ENCODE results near the gene EPHB4. TPM values are rescaled to one million over a fixed set of nuclear protein-coding genes. Genes with fewer than 3 reads are reported as not detected.
"Not testable (repeated sequence)": the region's sequence is repeated elsewhere in the genome, so short reads cannot be mapped to it uniquely, and the experiment has no call there.

EPHB4 gene
- total RNA-seq, 1 donor from 2014 or later: 1.0 TPM

DNA sequence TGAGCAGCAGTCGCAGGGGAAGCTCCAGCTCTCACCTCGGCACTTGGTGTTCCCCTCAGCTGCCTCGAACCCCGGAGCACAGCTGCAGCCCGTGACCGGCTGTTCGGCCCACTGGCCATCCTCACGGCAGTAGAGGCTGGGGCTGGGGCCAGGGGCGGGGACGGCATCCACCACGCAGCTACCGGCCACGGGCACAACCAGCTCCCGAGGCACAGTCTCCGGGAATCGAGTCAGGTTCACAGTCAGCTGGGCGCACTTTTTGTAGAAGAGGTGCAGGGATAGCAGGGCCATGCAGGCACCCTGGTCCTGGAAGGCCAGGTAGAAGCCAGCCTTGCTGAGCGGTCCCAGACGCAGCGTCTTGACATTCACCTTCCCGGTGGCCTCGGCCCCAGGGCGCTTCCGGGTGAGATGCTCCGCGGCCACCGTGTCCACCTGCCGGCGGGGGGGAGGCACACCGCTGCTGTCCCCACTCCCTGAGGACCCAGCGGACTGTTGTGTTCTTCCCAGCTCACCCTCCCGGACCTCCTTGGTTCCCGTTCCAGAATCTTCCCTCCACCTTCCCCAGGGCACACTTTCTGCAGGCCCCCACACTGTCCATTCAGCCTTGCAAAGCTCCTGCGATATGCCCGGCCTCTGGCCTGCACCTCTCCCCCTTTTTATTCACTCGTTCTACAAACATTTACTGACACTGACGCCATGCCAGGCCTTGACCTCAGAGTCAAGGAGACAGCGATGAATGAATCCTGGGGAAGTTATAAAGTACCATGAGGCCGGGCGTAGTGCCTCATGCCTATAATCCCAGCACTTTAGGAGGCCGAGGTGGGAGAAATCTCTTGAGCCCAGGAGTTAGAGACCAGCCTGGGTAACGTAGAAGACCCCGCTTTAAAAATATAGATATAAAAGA, 4.8 kb downstream of the EPHB4 start:
- intact Hi-C loops (cut with micrococcal nuclease): no loop called here

DNA sequence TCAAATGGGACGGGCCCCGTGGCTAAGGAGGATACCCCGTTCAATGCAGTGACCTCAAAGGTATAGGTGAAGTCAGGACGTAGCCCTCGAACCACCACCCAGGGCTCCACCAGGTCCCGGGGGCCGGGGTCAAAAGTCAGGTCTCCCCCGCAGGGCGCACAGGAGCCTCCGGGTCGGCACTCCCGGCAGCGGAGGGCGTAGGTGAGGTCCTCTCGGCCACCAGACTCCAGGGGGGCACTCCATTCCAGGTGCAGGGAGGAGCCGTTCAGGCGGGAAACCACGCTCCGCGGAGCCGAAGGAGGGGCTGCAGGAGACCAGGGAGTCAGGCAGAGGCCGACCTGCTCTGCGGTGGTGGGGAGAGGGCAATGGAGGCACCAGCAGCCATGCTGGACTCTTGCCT, 7.7 kb downstream of the EPHB4 start:
- intact Hi-C loops (cut with micrococcal nuclease): no loop called here

DNA sequence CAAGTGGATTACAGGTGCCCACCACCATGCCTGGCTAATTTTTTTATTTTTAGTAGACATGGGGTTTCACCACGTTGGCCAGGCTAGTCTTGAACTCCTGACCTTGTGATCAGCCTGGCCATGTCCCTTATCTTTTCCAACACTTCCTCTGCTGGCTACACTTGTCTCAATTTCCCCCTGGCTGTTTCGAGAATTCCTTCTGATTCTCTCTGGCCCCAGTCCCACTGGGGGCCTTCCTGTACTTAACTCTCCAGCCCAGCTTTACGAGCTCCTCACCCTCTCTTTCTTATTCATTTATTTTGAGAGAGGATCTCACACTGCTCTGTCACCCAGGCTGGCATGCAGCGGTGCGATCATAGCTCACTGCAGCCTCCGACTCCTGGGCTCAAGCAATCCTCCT, 8.5 kb downstream of the EPHB4 start:
- intact Hi-C loops (cut with micrococcal nuclease): no loop called here

- intact Hi-C loops (cut with micrococcal nuclease): no loop called here
These were observed 9.0 kb downstream of the EPHB4 start for GRCh38 chr7:100818366-100818765.

- intact Hi-C loops (cut with micrococcal nuclease): no loop called here
These were observed 10.2 kb downstream of the EPHB4 start for GRCh38 chr7:100817097-100817496.

DNA sequence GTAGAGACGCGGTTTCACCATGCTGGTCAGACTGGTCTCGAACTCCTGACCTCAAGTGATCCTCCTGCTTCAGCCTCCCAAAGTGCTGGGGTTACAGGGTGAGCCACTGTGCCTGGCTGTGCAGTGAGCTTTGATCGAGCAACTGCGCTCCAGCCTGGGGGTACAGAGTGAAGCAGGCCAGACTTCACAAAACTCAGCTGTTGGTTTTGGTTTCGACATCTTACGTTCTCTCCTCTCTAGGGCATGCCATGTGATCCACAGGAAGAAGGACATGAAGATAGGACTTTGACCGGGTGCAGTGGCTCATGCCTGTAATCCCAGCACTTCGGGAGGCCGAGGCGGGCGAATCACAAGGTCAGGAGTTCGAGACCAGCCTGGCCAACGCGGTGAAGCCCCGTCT, 10.8 kb downstream of the EPHB4 start:
- intact Hi-C loops (cut with micrococcal nuclease): not testable (repeated sequence)

DNA sequence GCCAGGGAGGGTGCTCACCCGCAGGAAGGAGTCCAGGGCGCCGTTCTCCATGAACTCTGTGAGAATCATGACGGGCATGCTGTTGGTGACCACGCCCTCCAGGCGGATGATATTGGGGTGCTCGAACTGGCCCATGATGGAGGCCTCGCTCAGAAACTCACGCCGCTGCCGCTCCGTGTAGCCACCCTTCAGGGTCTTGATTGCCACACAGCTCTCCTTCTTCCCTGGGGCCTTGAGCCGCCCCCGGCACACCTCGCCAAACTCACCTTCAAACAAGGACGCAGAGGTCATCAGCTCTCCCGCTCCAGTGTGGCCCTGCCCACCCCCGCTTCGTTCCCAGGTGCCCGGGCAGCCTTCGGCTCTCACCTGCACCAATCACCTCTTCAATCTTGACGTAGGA, 14.6 kb downstream of the EPHB4 start:
- intact Hi-C loops (cut with micrococcal nuclease): no loop called here

DNA sequence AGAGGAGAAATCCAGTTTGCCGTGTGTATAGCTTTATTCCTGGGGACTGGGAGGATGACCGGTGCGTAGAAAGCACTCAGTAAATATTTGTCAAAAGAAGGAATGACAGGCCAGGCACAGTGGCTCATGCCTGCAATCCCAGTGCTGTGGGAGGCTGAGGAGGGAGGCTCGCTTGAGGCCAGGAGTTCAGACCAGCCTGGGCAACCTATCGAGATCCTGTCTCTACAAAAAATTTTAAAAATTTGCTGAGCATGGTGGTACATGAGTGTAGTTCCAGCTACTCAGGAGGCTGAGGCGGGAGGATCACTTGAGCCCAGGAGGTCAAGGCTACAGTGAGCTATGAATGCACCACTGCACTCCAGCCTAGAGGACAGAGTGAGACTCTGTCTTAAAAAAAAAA, 15.8 kb downstream of the EPHB4 start:
- intact Hi-C loops (cut with micrococcal nuclease): no loop called here

- intact Hi-C loops (cut with micrococcal nuclease): no loop called here
These were observed 18.9 kb downstream of the EPHB4 start for GRCh38 chr7:100808354-100808875.

- intact Hi-C loops (cut with micrococcal nuclease): not testable (repeated sequence)
These were observed 20.4 kb downstream of the EPHB4 start for GRCh38 chr7:100806883-100807282.

DNA sequence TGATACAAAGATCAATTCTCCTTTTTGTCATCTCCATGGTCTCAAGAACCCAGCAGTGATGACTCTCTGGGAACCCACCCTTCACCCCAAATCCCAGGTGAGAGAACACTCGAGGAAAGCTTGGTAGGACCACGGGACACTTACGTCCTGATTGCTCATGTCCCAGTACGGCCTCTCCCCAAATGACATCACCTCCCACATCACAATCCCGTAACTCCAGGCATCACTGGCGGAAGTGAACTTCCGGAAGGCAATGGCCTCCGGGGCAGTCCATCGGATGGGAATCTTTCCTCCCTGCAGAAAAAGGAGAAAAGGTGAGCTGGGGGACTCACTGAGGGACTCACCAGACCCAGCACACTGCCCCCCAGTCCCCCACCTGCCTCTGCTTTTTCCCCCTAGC, 21.0 kb downstream of the EPHB4 start:
- intact Hi-C loops (cut with micrococcal nuclease): no loop called here

DNA sequence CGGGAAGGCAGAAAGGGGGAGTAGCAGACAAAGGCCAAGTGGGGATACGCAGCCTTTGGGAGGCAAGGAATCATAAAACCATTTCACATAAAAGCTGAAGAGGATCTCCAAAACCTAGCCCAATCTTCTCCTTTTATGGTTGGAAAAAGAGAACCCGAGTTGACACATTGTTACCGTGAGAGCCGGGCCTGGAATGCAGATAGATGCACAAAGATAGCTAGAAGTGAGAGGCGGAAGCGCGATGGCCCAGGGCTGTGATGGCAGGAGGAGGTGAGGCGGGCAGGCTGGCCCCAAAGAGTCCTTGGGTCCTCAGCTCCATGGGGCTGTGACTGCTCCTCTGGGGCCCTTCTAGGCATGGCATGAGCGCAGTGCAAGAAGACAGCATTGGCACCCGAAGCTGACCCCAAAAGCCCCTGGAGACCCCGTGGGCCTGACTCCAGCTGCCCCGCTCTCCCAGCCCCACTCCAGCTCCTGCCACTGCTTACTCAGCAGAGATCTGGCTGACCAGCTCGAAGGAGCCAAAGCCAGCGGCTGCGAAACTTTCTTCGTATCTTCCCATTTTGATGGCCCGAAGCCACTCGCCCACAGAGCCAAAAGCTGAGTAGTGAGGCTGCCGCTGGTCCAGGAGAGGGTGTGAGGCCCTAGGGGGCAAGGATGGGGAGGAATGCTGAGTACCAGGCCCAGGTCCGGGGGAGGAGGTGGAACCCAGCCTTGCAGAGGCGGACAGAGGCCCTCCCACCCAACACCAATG, 22.5 kb downstream of the EPHB4 start:
- intact Hi-C loops (cut with micrococcal nuclease): no loop called here

GRCh38 chr7:100803398-100804161, 23.7 kb downstream of the EPHB4 start:
- intact Hi-C loops (cut with micrococcal nuclease): loop anchor here (1.0 kb wide), 1 partner anchor 49 kb away; the partner anchor contains the start of gene SLC12A9

- intact Hi-C loops (cut with micrococcal nuclease): loop anchor here (1.0 kb wide), 1 partner anchor 49 kb away; the partner anchor contains the start of gene SLC12A9
These were observed 24.4 kb downstream of the EPHB4 start for GRCh38 chr7:100802951-100803350.

GRCh38 chr7:100801833-100802568, 25.3 kb downstream of the EPHB4 start:
- intact Hi-C loops (cut with micrococcal nuclease): no loop called here

DNA sequence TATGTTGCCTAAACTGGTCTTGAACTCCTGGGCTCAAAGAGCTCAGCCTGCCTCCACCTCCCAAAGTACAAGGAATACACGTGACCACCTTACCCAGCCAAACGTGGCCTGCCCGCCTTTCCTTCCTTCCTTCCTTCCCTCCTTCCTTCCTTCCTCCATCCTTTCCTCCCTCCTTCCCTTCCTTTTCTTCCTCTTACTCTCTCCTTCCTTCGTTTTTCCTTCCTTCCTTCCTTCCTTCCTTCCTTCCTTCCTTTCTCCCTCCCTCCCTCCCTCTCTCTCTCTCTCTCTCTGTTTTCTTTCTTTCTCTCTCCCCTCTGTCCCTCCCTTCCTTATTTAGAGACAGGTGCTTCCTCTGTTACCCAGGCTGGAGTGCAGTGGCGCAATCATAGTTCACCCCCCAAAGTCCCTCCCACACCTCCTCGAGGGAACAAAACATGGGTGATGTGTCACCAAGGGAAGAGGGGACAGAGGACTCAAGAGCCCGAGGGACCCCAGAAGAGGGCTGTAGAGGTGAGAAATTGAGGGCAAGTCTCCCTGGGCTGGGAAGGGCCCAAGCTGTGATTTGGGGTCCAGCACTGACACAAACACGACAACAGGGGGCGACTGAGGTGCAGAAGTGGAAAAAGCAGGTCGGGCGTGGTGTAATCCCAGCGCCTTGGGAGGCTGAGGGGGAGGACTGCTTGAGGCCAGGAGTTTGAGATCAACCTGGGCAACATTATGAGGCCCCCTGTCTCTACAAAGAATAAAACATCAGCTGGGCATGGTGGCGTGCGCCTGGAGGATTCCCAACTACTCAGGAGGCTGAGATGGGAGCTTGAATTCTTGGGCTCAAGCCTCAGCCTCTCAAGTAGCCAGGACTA, 28.1 kb downstream of the EPHB4 start:
- intact Hi-C loops (cut with micrococcal nuclease): loop anchor here (1.0 kb wide), 3 partner anchors 53 to 278 kb away; partner anchors contain the start of gene SLC12A9

GRCh38 chr7:100794741-100795140, 32.6 kb downstream of the EPHB4 start:
- intact Hi-C loops (cut with micrococcal nuclease): no loop called here

GRCh38 chr7:100793806-100794660, 33.3 kb downstream of the EPHB4 start:
- intact Hi-C loops (cut with micrococcal nuclease): no loop called here
